Erythroblast (primary cell): Measurements from ENCODE around the gene CASP2.

Experiments
- GATA1 ChIP-seq: IDR thresholded peaks from 2 replicates; pipeline ENCODE4 v1.6.1; 2011; ENCODE audit warnings: low read depth, mild to moderate bottlenecking, control low read depth, low read length, moderate library complexity
- POLR2A ChIP-seq: IDR thresholded peaks from 2 replicates; pipeline ENCODE4 v1.6.1; 2011; ENCODE audit warnings: mild to moderate bottlenecking, low read length

DNA sequence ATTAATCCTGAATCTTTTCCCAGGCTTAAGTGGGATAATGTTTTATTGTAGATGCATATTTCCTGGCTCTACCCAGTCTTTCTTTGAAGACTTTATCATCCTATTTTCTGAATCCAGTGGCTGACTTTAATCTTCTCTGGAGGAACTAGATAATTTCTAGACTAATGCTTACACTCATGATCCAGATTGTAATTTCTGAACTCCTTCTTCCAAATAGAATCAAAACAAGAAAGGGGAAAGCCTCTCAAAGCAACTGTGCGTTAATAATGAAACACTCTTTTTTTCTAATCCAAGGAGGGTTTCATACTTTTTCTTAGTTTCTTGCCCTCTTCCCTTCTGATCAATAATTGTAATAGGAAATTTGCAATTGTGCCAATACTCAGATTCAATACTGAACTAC, 16.9 kb upstream of the CASP2 start:
- TF ChIP-seq POLR2A (no peak), GATA1 (no peak)
